CMK (cell line): ENCODE measurements around the gene LMF1.
"Not testable (repeated sequence)": the region's sequence is repeated elsewhere in the genome, so short reads cannot be mapped to it uniquely, and the experiment has no call there.

Source experiments
- DNase-seq: peaks from one replicate; pipeline ENCODE4 v3.0.0-alpha.2; 2010; ENCODE audit warnings: low read depth

Gene LMF1

DNA sequence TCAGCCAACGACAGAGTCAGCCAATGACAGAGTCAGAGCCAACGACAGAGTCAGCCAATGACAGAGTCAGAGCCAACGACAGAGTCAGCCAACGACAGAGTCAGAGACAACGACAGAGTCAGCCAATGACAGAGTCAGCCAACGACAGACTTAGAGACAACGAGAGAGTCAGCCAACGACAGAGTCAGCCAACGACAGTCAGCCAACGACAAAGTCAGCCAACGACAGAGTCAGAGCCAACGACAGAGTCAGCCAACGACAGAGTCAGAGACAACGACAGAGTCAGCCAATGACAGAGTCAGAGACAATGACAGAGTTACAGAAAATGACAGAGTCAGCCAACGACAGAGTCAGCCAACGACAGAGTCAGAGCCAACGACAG, 22.9 kb downstream of the LMF1 start:
- DNase-seq, result not testable (repeated sequence)

DNA sequence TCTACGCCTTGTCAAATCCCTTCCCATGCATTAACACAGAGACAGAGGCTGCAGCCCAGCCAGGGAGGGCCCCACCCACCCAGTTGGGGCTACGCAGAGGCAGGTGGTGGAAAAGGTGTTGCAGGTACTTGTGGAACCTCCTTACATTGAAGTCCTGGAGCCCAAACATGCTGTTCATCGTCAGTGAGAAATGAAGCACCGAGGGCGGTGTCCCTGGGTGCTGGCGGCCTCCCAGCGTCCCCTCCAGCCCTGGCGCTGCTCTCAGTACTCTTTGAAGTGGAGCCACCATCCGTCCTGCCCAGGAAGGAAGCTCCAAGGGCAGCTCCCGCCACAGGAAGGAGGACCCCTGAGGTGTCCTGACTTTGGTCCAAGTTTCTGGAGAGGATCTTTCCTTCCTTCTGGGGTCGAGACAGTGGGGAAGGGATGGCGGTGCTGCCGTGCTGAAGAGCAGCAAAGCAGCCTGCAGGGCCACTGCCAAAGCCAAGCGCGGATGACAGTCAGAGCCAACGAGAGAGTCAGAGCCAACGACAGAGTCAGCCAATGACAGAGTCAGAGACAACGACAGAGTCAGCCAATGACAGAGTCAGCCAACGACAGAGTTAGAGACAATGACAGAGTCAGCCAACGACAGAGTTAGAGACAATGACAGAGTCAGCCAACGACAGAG, 23.4 kb downstream of the LMF1 start:
- DNase-seq, result no peak

DNA sequence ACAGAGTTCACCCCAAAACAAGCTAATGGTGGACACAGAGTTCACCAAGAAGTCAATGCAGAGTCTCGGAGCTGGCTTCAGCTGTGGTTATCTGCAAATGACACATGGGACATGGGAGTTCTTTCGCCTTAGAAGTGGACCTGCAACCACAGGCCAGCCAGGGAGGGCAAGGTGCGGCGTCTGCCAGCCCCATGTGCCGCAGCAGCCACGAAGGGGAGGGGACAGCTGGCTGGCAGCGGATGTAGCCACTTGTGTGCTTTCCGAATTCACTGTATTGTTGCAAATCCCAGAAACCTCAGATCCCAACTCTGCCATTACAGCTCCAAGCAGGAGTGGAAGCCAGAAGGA, 24.8 kb downstream of the LMF1 start:
- DNase-seq, result no peak

GRCh38 chr16:945271-946047, 25.3 kb downstream of the LMF1 start:
- no peak for DNase-seq

- no peak for DNase-seq
These were observed 26.8 kb downstream of the LMF1 start for GRCh38 chr16:943971-944370.

GRCh38 chr16:942436-943060, 28.2 kb downstream of the LMF1 start:
- DNase-seq, result no peak

GRCh38 chr16:939941-940340, 30.8 kb downstream of the LMF1 start:
- DNase-seq, result no peak

DNA sequence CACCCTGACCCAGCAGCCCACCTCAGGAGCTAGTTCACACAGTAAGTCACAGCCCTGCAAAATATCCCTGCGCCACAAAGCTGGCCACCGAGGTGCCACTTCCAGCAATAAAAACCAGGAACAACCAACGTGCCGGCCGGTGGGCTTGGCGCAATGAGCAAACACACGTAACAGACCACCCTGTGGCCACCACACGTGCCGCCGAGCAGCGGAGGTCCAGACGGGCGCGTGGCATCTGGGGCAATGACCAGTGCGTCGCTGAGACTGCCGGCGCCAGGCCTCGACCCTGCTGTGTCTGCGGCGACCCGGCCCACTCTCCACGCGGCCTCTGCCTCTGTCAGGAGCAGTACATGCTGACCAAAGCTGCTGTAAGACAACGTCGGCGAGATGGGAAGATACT, 31.5 kb downstream of the LMF1 start:
- DNase-seq, result no peak

DNA sequence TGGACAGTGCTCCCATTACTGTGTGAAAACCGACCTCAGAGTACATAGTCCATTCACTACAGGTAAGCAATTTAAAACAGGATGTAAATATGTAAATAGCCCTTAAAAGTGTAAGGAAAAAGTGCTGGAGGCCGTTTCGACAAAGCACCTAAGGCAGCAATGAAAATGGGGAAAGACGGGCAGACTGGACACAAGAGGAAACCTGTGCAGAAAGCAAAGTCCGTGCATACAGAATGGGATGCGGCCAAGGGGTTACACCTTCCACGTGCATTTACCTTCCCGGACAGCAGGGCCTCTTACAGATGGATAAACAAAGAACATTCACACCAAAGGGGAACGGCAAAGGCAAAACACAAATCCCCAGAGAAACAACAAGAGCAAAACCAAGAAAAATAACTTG, 32.0 kb downstream of the LMF1 start:
- no peak for DNase-seq

- DNase-seq, result no peak
These were observed 32.6 kb downstream of the LMF1 start for GRCh38 chr16:938136-938535.

DNA sequence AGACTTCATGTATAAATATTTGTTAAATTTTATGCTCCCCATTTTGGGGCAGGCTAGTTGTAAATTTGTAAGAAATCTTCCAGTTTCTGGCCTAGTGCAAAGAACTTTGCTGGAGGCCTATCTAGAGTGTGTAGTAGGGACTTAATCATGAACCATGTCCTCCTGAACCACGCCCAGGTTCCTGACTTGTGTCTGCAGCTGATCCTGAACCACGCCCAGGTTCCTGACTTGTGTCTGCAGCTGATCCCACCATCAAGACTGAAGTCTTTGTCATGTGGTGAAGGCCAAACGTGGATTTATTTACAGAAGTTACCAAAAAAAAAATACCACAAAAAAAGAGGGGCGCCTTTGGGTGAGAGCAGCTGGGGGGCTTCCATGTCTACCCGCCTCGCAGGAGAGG, 33.1 kb downstream of the LMF1 start:
- no peak for DNase-seq

GRCh38 chr16:937311-937710, 33.5 kb downstream of the LMF1 start:
- no peak for DNase-seq

DNA sequence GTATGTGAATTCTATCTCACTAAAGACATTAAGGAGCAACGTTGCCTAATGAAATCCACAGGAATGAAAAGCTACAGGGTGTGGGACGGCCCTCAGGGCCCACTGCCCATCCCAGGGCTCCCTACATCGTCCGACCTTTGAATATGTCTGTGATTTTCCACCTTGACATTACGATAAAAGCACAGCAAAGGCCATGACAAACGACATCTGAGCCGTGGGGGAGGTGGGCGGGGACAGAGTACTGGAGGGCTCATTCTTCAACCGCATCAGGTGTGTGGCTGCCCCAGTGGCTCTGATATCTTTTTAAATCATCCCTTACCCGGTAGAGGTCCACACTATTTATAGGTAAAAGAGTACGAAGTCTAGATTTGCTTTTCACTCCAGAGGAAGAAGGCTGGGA, 35.1 kb downstream of the LMF1 start:
- DNase-seq, result no peak

DNA sequence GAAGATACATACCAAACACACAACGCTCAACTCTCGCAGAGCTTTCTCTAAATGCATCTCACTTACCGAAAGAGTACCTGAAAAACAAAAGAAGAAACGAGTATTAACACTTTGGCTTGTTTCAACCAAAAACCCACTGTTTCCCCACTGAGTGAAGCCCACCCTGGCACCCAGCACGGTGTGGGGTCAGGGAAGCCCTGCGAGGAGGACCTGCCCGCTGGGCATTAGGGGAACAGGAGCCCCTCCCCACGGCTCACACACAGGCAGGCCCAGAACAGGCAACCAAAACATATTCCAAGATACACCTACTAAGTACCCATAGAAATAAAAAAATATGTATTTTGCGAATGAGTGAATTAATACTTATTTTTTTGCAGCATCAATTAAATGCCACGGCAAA, 36.6 kb downstream of the LMF1 start:
- no peak for DNase-seq

GRCh38 chr16:933581-933980, 37.2 kb downstream of the LMF1 start:
- no peak for DNase-seq

DNA sequence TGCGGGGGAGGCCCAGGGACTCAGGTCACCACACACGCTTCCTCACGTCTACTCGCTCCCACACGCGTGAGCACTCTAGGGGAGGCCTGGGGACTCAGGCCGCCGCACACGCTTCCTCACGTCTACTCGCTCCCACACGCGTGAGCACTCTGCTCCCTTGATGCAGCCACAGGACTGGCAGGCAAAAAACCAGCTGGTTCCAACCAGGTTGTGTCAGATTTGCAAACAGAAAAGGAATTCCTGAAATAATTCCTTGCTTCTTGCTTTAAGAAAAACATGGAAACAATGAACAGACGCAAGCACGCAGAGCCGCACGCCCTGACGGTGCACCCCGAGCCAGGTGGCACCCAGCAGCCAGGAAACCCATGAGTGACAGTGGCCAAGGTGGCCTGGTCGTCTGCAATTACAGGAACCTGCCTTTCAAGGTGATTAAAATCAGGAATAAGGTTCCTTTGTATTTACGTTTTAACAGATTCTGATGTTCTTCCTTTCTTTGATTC, 37.9 kb downstream of the LMF1 start:
- no peak for DNase-seq

DNA sequence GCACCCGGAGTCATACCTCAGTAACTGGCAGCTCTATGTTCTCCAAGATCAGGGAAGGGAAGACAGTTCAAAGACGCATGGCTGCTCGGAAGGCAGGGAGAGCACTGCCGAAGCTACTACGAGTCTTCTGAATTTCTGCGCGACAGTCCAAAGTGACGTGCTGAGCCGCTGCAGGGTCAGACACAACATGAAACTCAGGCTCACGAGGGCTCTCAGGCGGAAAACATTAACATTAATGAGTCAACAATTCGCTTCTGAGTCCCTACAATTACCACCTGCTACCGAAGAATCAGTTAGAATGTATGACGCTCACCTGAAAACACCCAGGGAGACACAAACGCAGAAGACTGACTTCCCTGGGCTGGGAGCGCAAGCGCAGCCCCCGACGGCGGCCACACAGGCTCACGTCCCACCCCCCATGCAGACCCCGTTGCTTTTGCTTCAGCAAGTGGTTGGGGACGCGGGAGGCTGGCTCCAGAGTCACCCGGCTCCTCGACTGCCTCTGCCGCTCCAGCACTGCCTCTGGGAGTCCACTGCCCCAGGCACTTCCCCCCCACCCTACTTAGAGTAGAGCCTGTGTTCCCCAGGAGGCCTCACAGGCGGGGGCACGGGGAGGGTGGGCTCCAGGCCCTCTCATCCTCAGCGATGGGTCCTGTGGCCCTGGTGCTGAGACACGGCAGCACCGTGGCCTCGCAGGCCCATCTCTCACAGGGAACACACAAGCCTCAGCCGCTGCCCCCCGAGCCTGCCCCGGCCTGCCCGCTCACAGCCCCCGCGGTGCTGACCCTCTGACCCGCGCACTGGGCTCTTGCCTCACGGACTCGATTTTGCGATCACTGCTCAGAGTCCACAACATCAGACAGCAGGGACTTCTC, 38.9 kb downstream of the LMF1 start:
- no peak for DNase-seq

DNA sequence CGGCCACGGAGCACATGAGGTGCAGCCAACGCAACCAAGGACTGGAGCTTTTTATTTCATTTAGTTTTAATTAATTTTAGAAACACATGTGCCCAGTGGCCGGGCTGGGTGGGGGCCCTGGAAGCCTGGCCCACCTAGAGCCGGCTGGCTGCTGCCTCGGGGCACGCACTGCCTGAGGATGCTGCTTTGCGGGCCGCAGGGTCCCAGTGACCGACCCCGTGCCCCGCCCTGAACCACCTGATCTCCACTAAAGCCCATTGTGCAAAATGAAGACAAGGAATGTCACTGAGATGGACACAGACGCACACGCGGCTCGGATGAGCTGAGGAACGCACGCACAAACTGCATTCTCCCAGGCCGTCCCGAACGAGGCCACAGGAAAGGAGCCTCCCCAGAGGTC, 39.6 kb downstream of the LMF1 start:
- DNase-seq, result no peak

DNA sequence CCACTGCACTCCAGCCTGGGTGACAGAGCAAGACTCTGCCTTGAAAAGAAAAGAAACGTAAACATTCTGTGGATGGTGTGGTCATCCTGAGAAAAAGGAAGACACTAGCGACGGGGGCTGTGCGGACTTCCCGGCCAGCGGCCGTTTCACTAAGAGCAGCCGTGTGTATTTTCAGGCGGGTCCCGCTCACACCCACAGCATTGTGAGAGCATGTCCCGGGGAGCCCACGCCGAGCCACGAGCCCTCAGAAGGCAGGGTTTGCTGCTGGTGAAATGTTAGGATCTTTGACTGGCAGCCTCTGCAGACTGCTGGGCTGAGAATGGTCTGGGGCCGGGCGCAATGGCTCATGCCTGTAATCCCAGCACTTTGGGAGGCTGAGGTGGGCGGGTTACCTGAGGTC, 40.3 kb downstream of the LMF1 start:
- DNase-seq, result no peak

DNA sequence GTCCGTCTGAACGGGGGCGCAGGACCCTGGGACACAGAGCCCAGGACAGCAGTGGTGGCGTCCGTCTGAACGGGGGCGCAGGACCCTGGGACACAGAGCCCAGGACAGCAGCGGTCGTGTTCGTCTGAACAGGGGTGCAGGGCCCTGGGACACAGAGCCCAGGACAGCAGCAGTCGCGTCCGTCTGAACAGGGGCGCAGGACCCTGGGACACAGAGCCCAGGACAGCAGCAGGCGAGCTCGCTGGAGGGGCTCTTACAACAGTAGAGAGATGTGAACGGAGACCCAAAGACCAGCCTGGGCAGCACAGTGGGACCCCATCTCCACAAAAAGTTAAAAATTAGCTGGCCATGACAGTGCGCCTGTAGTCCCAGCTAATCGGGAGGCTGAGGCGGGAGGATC, 40.7 kb downstream of the LMF1 start:
- DNase-seq, result no peak

DNA sequence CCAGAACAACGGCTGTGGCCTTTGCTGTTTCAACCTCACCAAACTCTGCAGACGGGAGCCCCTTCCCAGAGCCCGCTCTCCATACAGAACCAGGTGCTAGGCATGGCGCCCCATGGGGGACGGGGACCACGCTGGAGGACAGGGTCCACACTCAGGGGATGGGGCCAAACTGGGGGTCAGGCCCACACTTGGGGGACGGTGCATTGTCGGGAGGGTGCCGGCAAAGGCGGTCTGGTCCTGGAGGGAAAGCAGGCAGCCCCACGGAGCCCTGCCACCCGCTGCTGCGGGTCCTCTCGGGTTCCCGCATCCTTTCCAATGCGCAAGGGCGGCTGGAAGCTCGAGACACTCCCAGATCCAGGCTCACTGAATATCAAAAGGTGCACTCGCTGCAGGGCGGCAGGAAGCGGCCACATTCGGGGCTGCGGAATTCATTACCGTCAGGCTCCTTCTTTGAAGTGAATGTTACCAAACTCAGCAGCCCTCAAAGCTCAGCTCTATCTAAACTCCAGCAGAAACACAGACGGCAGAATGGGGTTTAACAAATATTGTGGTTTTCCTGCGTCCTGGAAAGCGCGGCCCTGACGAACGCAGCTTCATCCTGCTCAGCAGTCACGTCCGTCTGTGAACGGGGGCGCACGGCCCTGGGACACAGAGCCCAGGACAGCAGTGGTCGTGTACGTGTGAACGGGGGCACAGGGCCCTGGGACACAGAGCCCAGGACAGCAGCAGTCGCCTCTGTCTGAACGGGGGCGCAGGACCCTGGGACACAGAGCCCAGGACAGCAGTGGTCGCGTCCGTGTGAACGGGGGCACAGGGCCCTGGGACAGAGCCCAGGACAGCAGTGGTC, 41.3 kb downstream of the LMF1 start:
- DNase-seq, result no peak

- no peak for DNase-seq
These were observed 42.3 kb downstream of the LMF1 start for GRCh38 chr16:928526-928925.
